Astrocyte of the hippocampus (primary cell): ENCODE measurements around the gene IQCK.
"Not testable (repeated sequence)": the region's sequence is repeated elsewhere in the genome, so short reads cannot be mapped to it uniquely, and the experiment has no call there.

Source experiments
- DNase-seq: peaks from one replicate; pipeline ENCODE4 v3.0.0; 2011; ENCODE audit warnings: low read depth, low spot score

IQCK gene

DNA sequence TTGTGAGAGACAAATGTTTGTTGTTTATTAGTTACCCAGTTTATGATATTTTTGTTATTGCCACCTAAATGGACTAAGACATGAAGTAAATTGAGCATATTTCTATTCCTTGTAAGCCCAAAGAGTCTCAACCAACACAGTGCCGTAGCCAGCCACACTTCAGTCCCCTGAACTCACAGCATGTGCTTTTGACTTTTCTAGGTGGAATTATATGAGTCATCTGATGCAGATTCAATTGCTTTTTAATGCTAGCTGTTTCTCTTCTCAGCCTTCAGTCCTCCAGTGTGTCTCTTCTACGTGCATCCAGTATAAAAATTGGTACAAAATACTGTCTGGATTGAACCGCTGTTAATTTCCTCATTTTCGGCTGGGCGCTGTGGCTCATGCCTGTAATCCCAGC is 39.0 kb downstream of the IQCK start:
- DNase-seq = peak; percentile 68

GRCh38 chr16:19757762-19758595 is 39.9 kb downstream of the IQCK start:
- peak; percentile 33 for DNase-seq

- DNase-seq = no peak
Observed at GRCh38 chr16:19760356-19761060, 42.4 kb downstream of the IQCK start.

DNA sequence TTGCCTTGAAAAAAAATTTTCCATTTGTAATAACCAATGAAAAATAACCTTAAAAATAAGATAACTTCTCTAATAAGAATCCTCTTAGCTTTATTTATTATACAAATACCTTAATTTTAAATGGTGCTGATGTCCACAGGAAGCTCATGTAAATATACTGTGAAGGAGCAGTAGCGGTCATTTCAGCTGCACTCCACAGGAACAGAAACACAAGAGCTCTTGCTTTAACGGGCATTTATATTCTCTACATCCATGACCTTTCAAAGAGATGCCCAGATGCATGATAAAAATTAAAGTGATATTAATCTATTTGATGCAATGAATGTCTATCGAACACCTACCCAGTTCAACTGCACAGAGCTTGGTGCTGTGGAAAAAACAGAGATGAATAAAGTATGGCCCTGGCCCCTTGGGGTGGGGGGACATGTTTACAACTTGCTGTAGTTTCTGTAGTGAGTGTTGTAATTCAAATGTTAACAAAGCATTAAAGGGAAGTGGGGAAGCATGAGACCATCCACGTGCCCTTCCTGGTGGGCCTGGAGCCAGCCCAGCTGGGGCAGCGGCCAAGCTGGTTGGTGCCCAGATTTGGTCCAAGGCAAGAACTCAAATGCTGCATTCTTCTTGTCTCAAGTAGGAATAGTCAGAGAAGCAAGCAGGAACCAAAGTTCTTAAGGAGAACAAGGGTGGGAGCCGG is 47.9 kb downstream of the IQCK start:
- DNase-seq = peak; percentile 70

GRCh38 chr16:19766554-19766884 is 48.4 kb downstream of the IQCK start:
- DNase-seq = no peak

GRCh38 chr16:19766988-19767387 is 48.9 kb downstream of the IQCK start:
- DNase-seq = no peak

DNA sequence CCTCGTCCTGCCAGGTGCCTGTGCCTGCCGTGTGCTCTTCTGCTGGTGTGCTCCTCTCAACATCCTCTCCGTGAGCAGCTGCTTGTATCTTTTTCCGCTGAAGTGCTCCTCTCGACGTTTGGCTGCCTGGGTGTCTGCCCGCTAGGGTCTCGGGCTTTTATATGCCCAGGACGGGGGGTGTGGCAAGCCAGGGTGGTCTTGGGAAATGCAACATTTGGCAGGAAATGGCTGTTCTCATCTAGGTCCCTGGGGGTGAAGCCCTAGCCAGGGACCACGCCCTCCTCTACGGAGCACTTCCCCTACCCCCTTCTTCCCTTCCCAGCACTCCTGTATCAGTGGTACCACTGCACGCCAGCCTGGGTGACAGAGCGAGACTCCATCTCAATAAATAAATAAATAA is 49.4 kb downstream of the IQCK start:
- DNase-seq = no peak

- no peak for DNase-seq
Observed at GRCh38 chr16:19769239-19769638, 51.2 kb downstream of the IQCK start.

DNA sequence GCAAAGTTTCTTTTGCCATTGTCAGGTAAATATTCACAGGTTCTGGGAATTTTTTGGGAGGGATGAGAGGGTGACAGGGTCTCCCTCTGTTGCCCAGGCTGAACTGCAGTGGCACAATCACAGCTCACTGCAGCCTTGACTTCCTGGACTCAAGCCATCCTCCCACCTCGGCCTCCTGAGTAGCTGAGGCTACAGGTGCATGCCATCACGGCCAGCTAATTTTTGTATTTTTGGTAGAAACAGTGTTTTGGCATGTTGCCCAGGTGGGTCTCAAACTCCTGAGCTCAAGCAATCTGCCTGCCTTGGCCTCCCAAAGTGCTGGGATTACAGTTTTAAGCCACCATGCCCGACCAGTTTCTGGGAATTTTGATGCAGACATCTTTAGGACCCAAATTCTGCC is 53.0 kb downstream of the IQCK start:
- DNase-seq = no peak

GRCh38 chr16:19771796-19772195 is 53.7 kb downstream of the IQCK start:
- no peak for DNase-seq

- no peak for DNase-seq
Observed at GRCh38 chr16:19774024-19774423, 56.0 kb downstream of the IQCK start.

- DNase-seq = no peak
Observed at GRCh38 chr16:19776147-19776546, 58.1 kb downstream of the IQCK start.

GRCh38 chr16:19776565-19776964 is 58.5 kb downstream of the IQCK start:
- DNase-seq = no peak

GRCh38 chr16:19780321-19780720 is 62.2 kb downstream of the IQCK start:
- no peak for DNase-seq

- no peak for DNase-seq
Observed at GRCh38 chr16:19781226-19781625, 63.2 kb downstream of the IQCK start.

- DNase-seq = no peak
Observed at GRCh38 chr16:19783363-19784182, 65.5 kb downstream of the IQCK start.

DNA sequence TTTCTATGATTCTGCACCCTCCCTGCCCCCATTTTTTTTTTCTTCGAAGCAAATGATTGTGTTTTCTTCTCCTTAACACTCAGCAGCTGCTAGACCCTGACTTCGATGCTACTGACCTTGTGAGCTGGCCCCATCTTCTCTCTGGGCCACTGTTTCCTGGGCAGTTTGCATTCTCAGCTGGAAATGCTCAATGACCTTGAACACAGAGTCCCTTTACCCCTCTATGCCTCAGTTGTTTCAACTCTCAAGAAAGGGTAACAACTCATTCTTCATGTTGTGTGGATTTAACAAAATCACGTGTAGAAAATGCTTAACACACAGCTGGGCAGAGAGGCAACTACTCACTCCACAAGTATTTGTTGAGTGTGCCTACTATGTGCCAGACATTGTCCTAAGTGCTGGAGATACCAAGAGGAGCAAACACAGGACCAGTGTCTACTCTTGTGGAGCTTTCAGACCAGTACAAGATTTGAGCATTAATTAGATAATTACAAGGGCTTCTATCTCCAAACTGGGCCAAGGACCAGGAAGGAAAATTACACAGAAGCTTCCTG is 66.2 kb downstream of the IQCK start:
- DNase-seq = no peak

DNA sequence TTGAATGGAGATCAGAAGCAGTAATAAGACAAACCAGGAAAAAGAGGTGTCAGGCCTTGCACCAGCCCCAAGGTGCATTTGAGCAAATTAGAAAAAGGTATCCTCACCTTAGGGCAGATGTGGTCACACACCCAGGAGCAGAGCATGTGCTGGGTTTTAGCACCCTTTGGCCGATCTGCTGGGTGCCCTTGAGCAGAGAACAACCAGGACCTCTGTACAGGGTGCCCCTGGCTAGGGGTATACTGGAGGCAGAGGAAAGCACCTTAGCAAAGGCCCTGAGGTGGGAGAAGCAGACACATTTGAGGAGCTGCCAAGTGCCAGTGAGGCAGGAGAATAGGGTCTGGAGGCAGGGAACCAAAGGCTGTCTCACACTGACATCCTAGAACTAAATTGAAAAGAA is 67.0 kb downstream of the IQCK start:
- peak; percentile 5 for DNase-seq

DNA sequence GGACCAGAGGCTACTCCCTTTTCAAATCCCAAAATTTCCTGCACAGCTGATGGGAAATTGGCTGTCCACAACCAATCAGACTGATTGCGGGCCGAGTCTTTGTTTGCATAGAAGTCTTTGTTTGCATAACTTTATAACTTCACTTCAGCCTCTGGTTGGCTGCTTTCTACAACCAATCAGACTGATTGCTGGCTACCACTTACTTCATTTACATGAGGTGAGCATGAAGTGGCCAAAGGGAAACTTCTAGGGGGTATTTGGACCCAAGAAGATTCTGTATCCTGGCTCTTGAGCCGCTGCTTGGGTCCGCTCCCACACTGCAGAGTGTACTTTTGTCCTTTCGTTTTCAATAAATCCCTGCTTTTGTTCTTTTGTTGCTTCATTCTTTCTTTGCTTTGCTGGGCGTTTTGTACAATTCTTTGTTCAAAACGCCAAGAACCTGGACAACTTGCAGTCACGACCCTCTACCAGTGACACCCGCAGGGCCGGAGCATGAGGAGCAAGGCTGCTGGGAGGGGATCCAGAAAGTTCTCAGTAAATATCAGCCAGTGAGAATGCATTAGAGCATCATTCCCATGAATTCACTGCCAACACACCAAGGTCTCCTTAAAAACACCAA is 67.5 kb downstream of the IQCK start:
- DNase-seq = peak; percentile 60

- not testable (repeated sequence) for DNase-seq
Observed at GRCh38 chr16:19801369-19801768, 83.3 kb downstream of the IQCK start.

- DNase-seq = not testable (repeated sequence)
Observed at GRCh38 chr16:19801824-19802223, 83.8 kb downstream of the IQCK start.
